SK-N-SH treated with all-trans-retinoic acid at 6 μM for 48 hours (cell line): ENCODE data around the gene PLPP7.

Source experiments
- ATAC-seq: fragments of 200-7000 bp; cut with Tn5 transposase; 3 replicates; pipeline ENCODE4 v1.9.1; 2020; ENCODE audit warnings: mild to moderate bottlenecking, moderate library complexity
- ARNTL ChIP-seq: fragments of 450-650 bp; formaldehyde crosslinking; IDR thresholded peaks from 2 replicates; pipeline ENCODE4 v1.5.0; 2020; ENCODE audit warnings: low read depth, mild to moderate bottlenecking, moderate library complexity, borderline replicate concordance
- BACH2 ChIP-seq: fragments of 250-450 bp; sonication (Bioruptor Pico); IDR thresholded peaks from 2 replicates; pipeline ENCODE4 v1.9.0; 2021; ENCODE audit warnings: mild to moderate bottlenecking, borderline replicate concordance
- CREB5 ChIP-seq: fragments of 250-450 bp; sonication (Bioruptor Pico); IDR thresholded peaks from 2 replicates; pipeline ENCODE4 v1.5.1; 2020; ENCODE audit warnings: low read depth, mild to moderate bottlenecking, moderate library complexity
- CSRNP3 ChIP-seq: fragments of 250-450 bp; sonication (Bioruptor Pico); IDR thresholded peaks from 2 replicates; pipeline ENCODE4 v1.5.1; 2021; ENCODE audit warnings: mild to moderate bottlenecking, moderate library complexity
- ESRRG ChIP-seq: fragments of 250-450 bp; sonication (Bioruptor Pico); IDR thresholded peaks from 2 replicates; pipeline ENCODE4 v1.6.1; 2021; ENCODE audit warnings: mild to moderate bottlenecking
- GLIS3 ChIP-seq: fragments of 250-450 bp; sonication (Bioruptor Pico); IDR thresholded peaks from 2 replicates; pipeline ENCODE4 v1.5.0; 2020; ENCODE audit warnings: mild to moderate bottlenecking, moderate library complexity
- ISL1 ChIP-seq: fragments of 250-450 bp; sonication (Bioruptor Pico); IDR thresholded peaks from 2 replicates; pipeline ENCODE4 v2.1.2; 2022; ENCODE audit warnings: mild to moderate bottlenecking, moderate library complexity
- OSR1 ChIP-seq: fragments of 250-450 bp; sonication (Bioruptor Pico); IDR thresholded peaks from 2 replicates; pipeline ENCODE4 v1.8.0; 2022; ENCODE audit warnings: moderate library complexity, mild to moderate bottlenecking, inconsistent platforms
- PATZ1 ChIP-seq: fragments of 250-450 bp; sonication (Bioruptor Pico); IDR thresholded peaks from 2 replicates; pipeline ENCODE4 v1.8.0; 2020; ENCODE audit warnings: mild to moderate bottlenecking, moderate library complexity, borderline replicate concordance
- PPARA ChIP-seq: fragments of 250-450 bp; sonication (Bioruptor Pico); IDR thresholded peaks from 2 replicates; pipeline ENCODE4 v1.5.0; 2020; ENCODE audit warnings: mild to moderate bottlenecking, borderline replicate concordance
- RARB ChIP-seq: fragments of 250-450 bp; sonication (Bioruptor Pico); IDR thresholded peaks from 2 replicates; pipeline ENCODE4 v1.8.0; 2021; ENCODE audit warnings: mild to moderate bottlenecking, moderate library complexity
- SNAI2 ChIP-seq: fragments of 250-450 bp; sonication (Bioruptor Pico); IDR thresholded peaks from 2 replicates; pipeline ENCODE4 v1.5.0; 2020; ENCODE audit warnings: mild to moderate bottlenecking, moderate library complexity
- TCF4 ChIP-seq: fragments of 250-450 bp; sonication (Bioruptor Pico); IDR thresholded peaks from 2 replicates; pipeline ENCODE4 v1.8.0; 2021; ENCODE audit warnings: mild to moderate bottlenecking, moderate library complexity, borderline replicate concordance
- TOX ChIP-seq: fragments of 250-450 bp; sonication (Bioruptor Pico); IDR thresholded peaks from 2 replicates; pipeline ENCODE4 v1.8.0; 2021; ENCODE audit warnings: mild to moderate bottlenecking, moderate library complexity, borderline replicate concordance
- TSHZ2 ChIP-seq: fragments of 250-450 bp; sonication (Bioruptor Pico); IDR thresholded peaks from 2 replicates; pipeline ENCODE4 v1.5.0; 2020; ENCODE audit warnings: mild to moderate bottlenecking, moderate library complexity
- ZC3H10 ChIP-seq: fragments of 250-450 bp; sonication (Bioruptor Pico); IDR thresholded peaks from 2 replicates; pipeline ENCODE4 v1.5.1; 2021; ENCODE audit warnings: mild to moderate bottlenecking, moderate library complexity
- ZFP3 ChIP-seq: fragments of 250-450 bp; sonication (Bioruptor Pico); IDR thresholded peaks from 2 replicates; pipeline ENCODE4 v1.5.0; 2020; ENCODE audit warnings: mild to moderate bottlenecking, moderate library complexity
- ZFP30 ChIP-seq: fragments of 450-650 bp; formaldehyde crosslinking; IDR thresholded peaks from 2 replicates; pipeline ENCODE4 v1.5.0; 2022; ENCODE audit warnings: mild to moderate bottlenecking, moderate library complexity
- ZNF565 ChIP-seq: fragments of 450-650 bp; formaldehyde crosslinking; conservative IDR thresholded peaks from 2 replicates; pipeline ENCODE4 v1.5.0; 2020; ENCODE audit warnings: low read depth, mild to moderate bottlenecking, moderate library complexity
- ZNF70 ChIP-seq: fragments of 450-650 bp; formaldehyde crosslinking; IDR thresholded peaks from 2 replicates; pipeline ENCODE4 v1.5.0; 2020; ENCODE audit warnings: mild to moderate bottlenecking, moderate library complexity
- ZNF8 ChIP-seq: fragments of 450-650 bp; formaldehyde crosslinking; IDR thresholded peaks from 2 replicates; pipeline ENCODE4 v1.5.0; 2020; ENCODE audit warnings: mild to moderate bottlenecking, moderate library complexity

The PLPP7 gene

DNA sequence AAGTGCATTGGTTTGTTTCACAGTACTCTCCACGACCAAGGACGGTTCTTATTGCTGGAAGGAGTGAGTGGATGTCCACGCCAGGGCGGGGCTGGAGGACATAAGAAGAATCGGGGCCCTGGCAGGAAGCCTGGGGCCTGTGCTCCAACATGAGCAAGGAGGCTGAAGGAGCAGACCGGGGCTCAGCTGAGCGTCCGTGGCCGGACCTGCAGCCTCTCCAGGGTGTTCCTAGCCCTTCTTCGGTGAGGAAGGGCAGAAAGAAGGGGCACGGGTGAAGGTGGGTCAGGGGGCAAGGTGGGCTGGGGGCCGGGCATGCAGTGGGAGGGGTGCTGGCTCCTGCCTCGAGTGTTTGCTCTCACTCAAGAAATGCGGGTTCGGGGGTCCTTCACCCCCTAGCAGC is 31.3 kb upstream of the PLPP7 start (continued):
- TF ChIP-seq CSRNP3 (CRISPR knock-in tag) (no peak), ESRRG (no peak), SNAI2 (CRISPR knock-in tag) (no peak), BACH2 (CRISPR knock-in tag) (no peak), ZNF565 (no peak)
- TF ChIP-seq, all 23 proteins: peak for 0

- TF ChIP-seq CSRNP3 (CRISPR knock-in tag) = no peak
- no peak for TF ChIP-seq OSR1
- TF ChIP-seq ISL1 (CRISPR knock-in tag) = no peak
- no peak for TF ChIP-seq RARB (CRISPR knock-in tag)
- TF ChIP-seq ESRRG = no peak
- no peak for TF ChIP-seq ZFP30
- no peak for TF ChIP-seq ZC3H10 (CRISPR knock-in tag)
- TF ChIP-seq ZNF8 (CRISPR knock-in tag) = no peak
- no peak for TF ChIP-seq ZNF70 (CRISPR knock-in tag)
- no peak for TF ChIP-seq ARNTL (CRISPR knock-in tag)
- no peak for TF ChIP-seq PATZ1
- no peak for TF ChIP-seq CREB5 (CRISPR knock-in tag)
- TF ChIP-seq SNAI2 (CRISPR knock-in tag) = no peak
- no peak for TF ChIP-seq ZNF565
- ATAC-seq = no peak
Measured at GRCh38 chr9:131258698-131259431, 30.7 kb upstream of the PLPP7 start.

GRCh38 chr9:131259432-131259898 is 30.1 kb upstream of the PLPP7 start:
- no peak for ATAC-seq
- TF ChIP-seq TSHZ2 (CRISPR knock-in tag) (no peak), PPARA (CRISPR knock-in tag) (no peak), PATZ1 (no peak), CREB5 (CRISPR knock-in tag) (no peak), ARNTL (CRISPR knock-in tag) (no peak), ZFP3 (CRISPR knock-in tag) (no peak), ZNF8 (CRISPR knock-in tag) (no peak), ISL1 (CRISPR knock-in tag) (no peak), ZNF70 (CRISPR knock-in tag) (no peak), ZC3H10 (CRISPR knock-in tag) (no peak), OSR1 (no peak), ZFP30 (no peak), TCF4 (no peak), TOX (CRISPR knock-in tag) (no peak), GLIS3 (CRISPR knock-in tag) (no peak), CSRNP3 (CRISPR knock-in tag) (no peak), ESRRG (no peak), SNAI2 (CRISPR knock-in tag) (no peak)
